ENCODE measurements around the gene COL5A1.
A peak's percentile ranks its signal among the peaks of the same experiment; 100 is the strongest.

COL5A1 gene

DNA sequence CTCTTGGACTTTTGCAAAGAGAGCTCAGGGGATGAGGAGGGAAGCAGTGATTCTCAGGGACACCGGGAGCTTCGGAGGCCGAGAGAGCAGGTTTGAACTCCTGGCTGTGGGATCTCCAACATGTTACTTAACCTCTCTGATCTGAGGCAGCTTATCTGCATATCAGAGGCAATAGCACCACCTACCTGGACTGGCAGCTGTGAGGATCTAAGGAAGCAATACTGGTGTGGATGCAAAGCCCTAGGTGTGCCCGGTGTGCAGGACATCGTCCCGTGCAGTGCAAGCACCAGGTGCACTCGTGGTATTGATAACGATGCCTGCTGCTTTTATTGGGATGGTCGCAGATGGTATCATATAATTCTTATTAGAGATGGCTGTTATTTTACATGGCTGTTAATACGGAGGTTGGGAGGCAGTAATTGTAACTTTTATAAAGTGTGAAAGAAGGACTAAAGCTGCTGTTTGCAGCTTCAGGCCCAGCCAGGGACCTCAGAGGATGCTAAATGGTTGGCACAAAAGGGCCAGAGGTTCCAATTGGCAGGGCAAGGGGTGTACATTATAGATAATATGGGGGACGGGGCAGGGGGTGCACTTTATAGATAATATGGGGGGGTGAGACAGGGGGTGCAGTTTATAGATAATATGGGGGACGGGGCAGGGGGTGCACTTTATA is 14.9 kb downstream of the COL5A1 start:
- peak; percentile 45 for ATAC-seq
- no peak for TF ChIP-seq TOX (CRISPR knock-in tag; IDR thresholded peaks at IDR 0.05; ENCODE audit: borderline replicate concordance)
- TF ChIP-seq OSR1 (CRISPR knock-in tag; IDR thresholded peaks at IDR 0.05) = no peak
- TF ChIP-seq, protein P1, sequence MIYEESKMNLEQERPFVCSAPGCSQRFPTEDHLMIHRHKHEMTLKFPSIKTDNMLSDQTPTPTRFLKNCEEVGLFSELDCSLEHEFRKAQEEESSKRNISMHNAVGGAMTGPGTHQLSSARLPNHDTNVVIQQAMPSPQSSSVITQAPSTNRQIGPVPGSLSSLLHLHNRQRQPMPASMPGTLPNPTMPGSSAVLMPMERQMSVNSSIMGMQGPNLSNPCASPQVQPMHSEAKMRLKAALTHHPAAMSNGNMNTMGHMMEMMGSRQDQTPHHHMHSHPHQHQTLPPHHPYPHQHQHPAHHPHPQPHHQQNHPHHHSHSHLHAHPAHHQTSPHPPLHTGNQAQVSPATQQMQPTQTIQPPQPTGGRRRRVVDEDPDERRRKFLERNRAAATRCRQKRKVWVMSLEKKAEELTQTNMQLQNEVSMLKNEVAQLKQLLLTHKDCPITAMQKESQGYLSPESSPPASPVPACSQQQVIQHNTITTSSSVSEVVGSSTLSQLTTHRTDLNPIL (CRISPR knock-in tag; IDR thresholded peaks at IDR 0.05; ENCODE audit: low read depth) = no peak
- no peak for TF ChIP-seq ZC3H10 (CRISPR knock-in tag; IDR thresholded peaks at IDR 0.05)
- no peak for TF ChIP-seq ZFP30 (CRISPR knock-in tag; IDR thresholded peaks at IDR 0.05)
- no peak for TF ChIP-seq RARB (CRISPR knock-in tag; IDR thresholded peaks at IDR 0.05)
- TF ChIP-seq ISL1 (CRISPR knock-in tag; IDR thresholded peaks at IDR 0.05) = no peak
- no peak for TF ChIP-seq ZFP3 (CRISPR knock-in tag; IDR thresholded peaks at IDR 0.05)
- TF ChIP-seq PPARA (CRISPR knock-in tag; IDR thresholded peaks at IDR 0.05; ENCODE audit: borderline replicate concordance) = no peak
- TF ChIP-seq TCF4 (CRISPR knock-in tag; IDR thresholded peaks at IDR 0.05; ENCODE audit: borderline replicate concordance) = no peak
- TF ChIP-seq, protein P2, sequence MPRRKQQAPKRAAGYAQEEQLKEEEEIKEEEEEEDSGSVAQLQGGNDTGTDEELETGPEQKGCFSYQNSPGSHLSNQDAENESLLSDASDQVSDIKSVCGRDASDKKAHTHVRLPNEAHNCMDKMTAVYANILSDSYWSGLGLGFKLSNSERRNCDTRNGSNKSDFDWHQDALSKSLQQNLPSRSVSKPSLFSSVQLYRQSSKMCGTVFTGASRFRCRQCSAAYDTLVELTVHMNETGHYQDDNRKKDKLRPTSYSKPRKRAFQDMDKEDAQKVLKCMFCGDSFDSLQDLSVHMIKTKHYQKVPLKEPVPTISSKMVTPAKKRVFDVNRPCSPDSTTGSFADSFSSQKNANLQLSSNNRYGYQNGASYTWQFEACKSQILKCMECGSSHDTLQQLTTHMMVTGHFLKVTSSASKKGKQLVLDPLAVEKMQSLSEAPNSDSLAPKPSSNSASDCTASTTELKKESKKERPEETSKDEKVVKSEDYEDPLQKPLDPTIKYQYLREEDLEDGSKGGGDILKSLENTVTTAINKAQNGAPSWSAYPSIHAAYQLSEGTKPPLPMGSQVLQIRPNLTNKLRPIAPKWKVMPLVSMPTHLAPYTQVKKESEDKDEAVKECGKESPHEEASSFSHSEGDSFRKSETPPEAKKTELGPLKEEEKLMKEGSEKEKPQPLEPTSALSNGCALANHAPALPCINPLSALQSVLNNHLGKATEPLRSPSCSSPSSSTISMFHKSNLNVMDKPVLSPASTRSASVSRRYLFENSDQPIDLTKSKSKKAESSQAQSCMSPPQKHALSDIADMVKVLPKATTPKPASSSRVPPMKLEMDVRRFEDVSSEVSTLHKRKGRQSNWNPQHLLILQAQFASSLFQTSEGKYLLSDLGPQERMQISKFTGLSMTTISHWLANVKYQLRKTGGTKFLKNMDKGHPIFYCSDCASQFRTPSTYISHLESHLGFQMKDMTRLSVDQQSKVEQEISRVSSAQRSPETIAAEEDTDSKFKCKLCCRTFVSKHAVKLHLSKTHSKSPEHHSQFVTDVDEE (CRISPR knock-in tag; IDR thresholded peaks at IDR 0.05) = no peak
- TF ChIP-seq, protein P3, sequence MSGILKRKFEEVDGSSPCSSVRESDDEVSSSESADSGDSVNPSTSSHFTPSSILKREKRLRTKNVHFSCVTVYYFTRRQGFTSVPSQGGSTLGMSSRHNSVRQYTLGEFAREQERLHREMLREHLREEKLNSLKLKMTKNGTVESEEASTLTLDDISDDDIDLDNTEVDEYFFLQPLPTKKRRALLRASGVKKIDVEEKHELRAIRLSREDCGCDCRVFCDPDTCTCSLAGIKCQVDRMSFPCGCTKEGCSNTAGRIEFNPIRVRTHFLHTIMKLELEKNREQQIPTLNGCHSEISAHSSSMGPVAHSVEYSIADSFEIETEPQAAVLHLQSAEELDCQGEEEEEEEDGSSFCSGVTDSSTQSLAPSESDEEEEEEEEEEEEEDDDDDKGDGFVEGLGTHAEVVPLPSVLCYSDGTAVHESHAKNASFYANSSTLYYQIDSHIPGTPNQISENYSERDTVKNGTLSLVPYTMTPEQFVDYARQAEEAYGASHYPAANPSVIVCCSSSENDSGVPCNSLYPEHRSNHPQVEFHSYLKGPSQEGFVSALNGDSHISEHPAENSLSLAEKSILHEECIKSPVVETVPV (CRISPR knock-in tag; IDR thresholded peaks at IDR 0.05) = no peak
- TF ChIP-seq PATZ1 (CRISPR knock-in tag; IDR thresholded peaks at IDR 0.05; ENCODE audit: borderline replicate concordance) = no peak
- no peak for TF ChIP-seq ZNF70 (CRISPR knock-in tag; IDR thresholded peaks at IDR 0.05)
- no peak for TF ChIP-seq ARNTL (CRISPR knock-in tag; IDR thresholded peaks at IDR 0.05; ENCODE audit: borderline replicate concordance, low read depth)
- TF ChIP-seq, protein P4, sequence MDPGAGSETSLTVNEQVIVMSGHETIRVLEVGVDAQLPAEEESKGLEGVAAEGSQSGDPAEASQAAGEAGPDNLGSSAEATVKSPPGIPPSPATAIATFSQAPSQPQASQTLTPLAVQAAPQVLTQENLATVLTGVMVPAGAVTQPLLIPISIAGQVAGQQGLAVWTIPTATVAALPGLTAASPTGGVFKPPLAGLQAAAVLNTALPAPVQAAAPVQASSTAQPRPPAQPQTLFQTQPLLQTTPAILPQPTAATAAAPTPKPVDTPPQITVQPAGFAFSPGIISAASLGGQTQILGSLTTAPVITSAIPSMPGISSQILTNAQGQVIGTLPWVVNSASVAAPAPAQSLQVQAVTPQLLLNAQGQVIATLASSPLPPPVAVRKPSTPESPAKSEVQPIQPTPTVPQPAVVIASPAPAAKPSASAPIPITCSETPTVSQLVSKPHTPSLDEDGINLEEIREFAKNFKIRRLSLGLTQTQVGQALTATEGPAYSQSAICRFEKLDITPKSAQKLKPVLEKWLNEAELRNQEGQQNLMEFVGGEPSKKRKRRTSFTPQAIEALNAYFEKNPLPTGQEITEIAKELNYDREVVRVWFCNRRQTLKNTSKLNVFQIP (CRISPR knock-in tag; IDR thresholded peaks at IDR 0.05; ENCODE audit: borderline replicate concordance, low read depth) = no peak
- TF ChIP-seq ESRRG (CRISPR knock-in tag; IDR thresholded peaks at IDR 0.05) = no peak

DNA sequence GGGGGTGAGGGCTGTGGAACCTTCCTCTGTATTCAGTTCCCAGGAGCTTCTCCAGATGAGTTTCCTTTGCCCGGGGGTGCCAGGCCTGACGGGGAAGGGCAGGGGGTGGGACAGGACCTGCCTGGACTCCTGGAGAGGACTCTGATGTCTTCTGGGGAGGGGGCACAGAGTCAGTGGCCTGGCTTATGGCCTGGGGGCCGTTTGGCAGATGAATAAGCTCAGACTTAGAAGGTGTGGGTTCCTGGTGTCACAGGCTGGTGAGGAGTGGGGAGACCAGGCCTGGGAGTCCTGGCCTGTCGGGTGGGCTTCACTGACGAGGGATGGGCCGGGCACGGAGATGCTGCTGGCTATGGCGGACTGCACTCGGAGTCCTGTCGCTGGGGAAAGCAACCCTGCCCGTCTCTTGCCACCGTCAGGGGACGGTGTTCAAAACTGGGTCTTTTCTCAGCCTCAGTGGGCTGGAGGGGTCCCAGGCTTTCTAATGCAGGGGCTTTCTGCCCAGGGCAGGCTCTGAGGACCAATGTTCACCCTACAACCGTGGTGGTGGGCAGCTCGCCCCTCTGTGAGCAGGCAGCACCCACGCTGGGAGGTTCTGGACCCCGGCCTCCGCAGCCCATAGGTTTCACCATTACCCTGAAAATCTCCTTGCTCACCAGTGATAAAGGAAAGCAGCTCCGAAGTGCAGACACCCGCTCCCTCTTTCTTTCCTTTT is 16.2 kb downstream of the COL5A1 start:
- no peak for ATAC-seq
- TF ChIP-seq ISL1 (CRISPR knock-in tag; IDR thresholded peaks at IDR 0.05) (no peak), ARNTL (CRISPR knock-in tag; IDR thresholded peaks at IDR 0.05; ENCODE audit: borderline replicate concordance, low read depth) (no peak), ZNF565 (CRISPR knock-in tag; conservative IDR thresholded peaks at IDR 0.05; ENCODE audit: low read depth) (no peak), ZFP30 (CRISPR knock-in tag; IDR thresholded peaks at IDR 0.05) (no peak), GLIS3 (CRISPR knock-in tag; IDR thresholded peaks at IDR 0.05) (no peak), ZNF8 (CRISPR knock-in tag; IDR thresholded peaks at IDR 0.05) (no peak), BACH2 (CRISPR knock-in tag; IDR thresholded peaks at IDR 0.05; ENCODE audit: borderline replicate concordance) (no peak), TCF4 (CRISPR knock-in tag; IDR thresholded peaks at IDR 0.05; ENCODE audit: borderline replicate concordance) (no peak), ESRRG (CRISPR knock-in tag; IDR thresholded peaks at IDR 0.05) (no peak), TOX (CRISPR knock-in tag; IDR thresholded peaks at IDR 0.05; ENCODE audit: borderline replicate concordance) (no peak), ZFP3 (CRISPR knock-in tag; IDR thresholded peaks at IDR 0.05) (no peak), ZC3H10 (CRISPR knock-in tag; IDR thresholded peaks at IDR 0.05) (no peak), PPARA (CRISPR knock-in tag; IDR thresholded peaks at IDR 0.05; ENCODE audit: borderline replicate concordance) (no peak), RARB (CRISPR knock-in tag; IDR thresholded peaks at IDR 0.05) (no peak), SNAI2 (CRISPR knock-in tag; IDR thresholded peaks at IDR 0.05) (no peak)
- TF ChIP-seq, protein P2 (CRISPR knock-in tag; IDR thresholded peaks at IDR 0.05) = no peak
- TF ChIP-seq, protein P1 (CRISPR knock-in tag; IDR thresholded peaks at IDR 0.05; ENCODE audit: low read depth) = no peak

All from SK-N-SH treated with all-trans-retinoic acid at 6 μM for 48 hours (cell line).